Endometrium (tissue), 2 donors: ENCODE measurements around the gene EP400.
"Not testable (repeated sequence)": the region's sequence is repeated elsewhere in the genome, so short reads cannot be mapped to it uniquely, and the experiment has no call there.

Experiments used
- FAIRE-seq: peaks from 2 replicates; lab custom pipeline; 2012; peaks lifted over from hg19 to GRCh38; lab: Jason Lieb, UNC
- donor health status: control.
- donor health status: control.

EP400 gene

DNA sequence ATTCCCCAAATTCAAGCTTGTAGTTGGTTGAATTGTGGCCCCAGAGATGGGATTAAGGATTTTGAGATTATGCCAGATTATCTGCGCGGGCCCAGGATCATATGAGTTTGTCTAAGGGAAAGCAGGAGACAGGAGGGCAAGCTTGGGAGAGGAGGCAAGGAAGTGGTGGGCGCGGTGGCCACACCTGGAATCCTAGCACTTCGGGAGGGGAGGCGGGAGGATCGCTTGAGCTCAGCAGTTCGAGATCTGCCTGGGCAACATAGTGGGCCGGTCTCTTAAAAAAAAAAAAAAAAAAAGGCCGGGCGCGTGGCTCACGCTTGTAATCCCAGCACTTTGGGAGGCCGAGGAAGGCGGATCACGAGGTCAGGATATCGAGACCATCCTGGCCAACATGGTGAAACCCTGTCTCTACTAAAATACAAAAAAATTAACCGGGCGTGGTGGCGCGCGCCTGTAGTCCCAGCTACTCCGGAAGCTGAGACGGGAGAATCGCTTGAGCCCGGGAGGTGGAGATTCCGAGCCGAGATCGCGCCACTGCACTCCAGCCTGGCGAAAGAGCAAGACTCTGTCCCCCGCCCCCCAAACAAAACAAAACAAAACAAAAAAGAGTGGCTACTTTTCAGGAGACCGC, 21.5 kb upstream of the EP400 start:
- FAIRE-seq, result no peak

DNA sequence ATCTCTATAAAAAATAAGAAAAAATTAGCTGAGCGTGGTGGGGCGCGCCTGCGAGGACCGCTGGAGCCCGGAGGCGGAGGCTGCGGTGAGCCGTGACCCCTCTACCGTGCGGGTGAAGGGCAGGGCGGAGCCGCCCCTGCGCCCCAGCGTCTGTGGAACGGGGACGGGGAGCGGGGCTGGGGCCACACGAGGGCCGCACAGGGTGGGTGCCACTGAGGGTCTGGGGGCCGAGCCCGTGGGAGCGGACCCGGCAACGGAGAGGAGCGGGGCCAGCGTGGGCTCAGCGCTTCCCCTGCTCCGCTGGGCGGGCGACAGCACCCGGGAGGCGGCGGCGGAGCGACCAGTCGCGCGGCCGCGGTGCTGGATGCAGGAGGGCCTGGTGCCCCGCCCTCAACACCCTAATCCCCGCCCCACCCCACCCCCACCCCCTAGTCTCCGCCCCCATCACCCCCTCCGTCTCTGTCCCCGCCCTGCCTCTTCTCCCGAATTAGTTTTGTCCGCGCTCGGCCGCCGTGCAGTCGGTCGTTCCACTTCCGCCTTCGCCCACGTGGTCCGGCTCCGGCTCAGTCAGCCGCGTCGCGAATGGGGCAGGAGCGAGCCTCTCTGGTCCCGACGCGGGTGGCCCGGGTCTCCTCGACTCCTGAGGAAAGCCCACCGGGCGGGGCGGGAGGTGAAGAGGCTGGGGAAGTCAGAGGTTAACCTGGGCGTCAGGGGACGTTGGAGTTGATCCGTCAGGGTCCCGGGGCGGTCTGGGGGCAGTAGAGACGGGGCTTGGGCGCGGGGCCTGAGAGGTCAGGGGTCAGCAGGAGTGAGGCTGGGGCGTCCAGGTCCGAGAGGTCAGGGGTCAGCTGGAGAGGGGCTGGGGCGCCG, 20.8 kb upstream of the EP400 start, which contains the start of gene PUS1:
Gene PUS1 (plus strand): TSS at position 566 of the 870 bp plus-strand sequence. CDS start 447 bp downstream, outside the sequence.
- FAIRE-seq, result no peak

DNA sequence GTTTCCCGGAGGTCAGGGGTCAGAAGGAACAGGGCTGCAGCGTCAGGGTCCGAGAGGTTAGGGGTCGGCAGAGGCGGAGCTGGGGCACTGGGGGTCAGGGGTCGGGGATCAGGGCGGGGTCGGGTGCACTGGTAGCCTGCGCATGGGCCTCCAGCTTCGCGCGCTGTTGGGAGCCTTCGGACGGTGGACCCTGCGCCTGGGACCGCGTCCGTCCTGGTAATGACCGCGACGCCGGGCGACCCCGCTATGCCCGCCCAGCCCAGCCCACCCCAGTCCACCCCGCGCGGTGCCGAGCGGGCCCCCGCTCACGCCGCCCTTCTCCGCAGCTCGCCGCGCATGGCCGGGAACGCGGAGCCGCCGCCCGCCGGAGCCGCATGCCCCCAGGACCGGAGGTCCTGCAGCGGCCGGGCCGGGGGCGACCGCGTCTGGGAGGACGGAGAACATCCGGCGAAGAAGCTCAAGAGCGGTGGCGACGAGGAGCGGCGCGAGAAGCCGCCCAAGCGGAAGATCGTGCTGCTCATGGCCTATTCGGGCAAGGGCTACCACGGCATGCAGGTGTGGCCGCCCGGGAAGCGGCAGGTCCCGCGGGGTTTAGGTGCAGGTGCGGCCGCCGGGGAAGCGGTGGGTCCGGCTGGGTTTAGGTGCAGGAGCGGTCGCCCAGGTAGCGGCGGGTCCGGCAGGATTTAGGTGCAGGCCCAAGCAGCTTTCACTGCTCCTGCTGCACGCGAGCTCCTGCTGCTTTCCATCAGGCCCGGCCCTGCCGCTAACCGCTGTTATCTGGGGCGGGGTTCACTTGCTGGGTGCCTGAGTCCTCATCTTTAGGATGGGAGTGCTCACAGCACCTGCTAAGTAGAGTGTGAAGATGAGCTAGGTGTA, 19.9 kb upstream of the EP400 start:
- FAIRE-seq, result no peak

DNA sequence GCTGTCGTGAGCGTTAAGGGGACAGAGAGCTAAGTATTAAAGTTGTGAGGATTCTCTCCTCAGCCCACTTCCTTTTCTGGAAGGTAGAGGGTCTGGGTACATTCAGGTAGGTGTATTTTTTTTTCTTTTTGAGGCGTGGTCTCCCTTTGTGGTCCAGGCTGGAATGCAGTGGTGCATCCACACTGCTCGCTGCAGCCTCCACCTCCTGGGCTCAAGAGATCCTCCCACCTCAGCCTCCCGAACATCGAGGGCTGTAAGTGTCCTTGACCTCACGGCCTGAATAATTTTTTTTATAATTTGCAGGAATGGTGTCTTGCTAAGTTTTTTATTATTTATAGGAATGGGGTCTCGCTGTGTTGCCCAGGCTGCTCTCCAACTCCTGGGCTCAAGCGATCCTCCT, 19.2 kb upstream of the EP400 start:
- FAIRE-seq, result no peak

DNA sequence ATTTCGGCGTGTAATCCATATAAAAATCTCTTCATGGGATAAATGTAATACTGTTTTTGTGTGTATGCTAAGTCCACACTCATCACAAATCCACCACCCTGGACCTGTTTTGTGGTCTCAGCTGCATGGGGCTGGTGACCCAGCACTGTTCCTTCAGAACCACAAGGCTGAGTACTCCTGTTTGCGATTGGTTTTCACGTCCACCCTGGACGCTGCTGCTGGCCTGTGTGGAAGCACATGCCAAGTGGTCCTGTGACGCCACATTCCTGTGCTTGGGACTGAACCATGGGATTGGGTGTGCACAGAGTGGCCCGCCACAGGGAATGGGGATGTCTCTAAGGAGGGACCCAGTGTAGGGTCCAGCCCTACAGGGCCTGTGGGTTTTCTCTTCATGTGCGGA, 16.4 kb upstream of the EP400 start:
- no peak for FAIRE-seq

DNA sequence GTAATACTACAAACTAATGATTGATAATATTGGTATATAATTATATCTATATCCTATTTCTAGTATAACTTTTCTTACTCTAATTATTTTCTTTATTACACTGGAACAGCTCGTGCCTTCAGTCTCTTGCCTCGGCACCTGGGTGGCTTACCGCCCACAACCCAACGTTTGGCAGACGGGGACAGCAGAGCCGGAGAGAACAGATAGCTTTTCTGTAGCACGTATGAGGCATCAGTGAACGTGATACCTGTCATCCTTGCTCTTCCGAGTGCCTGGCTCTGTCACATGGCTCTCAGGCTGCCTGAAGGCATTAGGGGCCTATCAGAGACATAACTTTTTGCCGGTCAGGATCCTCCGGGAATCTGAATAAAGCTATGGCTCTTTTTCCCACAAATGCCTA, 15.2 kb upstream of the EP400 start:
- FAIRE-seq, result no peak

DNA sequence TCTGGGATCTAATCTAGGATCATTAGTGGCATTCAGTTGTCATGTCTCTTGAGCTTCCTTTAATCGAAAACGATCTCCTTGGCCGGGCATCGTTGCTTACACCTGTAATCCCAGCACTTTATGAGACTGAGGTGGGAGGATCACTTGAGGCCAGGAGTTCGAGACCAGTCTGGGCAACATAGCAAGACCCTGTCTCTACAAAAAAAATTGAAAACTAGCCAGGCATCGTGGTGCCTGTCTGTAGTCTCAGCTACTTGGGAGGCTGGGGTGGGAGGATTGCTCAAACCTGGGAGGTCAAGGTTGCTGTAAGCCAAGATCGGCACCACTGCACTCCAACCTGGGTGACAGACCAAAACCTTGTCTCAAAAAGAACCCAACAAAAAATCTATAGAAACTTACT, 11.7 kb upstream of the EP400 start:
- no peak for FAIRE-seq

DNA sequence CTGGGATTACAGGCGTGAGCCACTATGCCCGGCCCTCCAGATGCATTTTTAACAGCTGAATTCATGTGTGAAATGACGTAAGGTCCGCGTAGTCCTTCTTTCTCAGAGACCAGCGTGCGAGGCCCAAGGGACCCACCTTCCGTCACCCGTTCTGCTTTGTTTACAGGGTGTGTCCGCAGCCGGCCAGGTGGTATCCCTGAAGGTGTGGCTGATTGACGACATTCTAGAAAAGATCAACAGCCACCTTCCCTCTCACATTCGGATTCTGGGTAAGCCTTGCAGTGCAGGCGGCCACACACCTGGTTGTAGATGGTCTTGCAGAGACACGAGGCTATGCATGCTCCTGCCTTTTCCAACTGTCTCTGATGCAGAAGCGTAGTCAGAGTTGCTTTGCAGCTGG, 10.7 kb upstream of the EP400 start:
- FAIRE-seq, result no peak

DNA sequence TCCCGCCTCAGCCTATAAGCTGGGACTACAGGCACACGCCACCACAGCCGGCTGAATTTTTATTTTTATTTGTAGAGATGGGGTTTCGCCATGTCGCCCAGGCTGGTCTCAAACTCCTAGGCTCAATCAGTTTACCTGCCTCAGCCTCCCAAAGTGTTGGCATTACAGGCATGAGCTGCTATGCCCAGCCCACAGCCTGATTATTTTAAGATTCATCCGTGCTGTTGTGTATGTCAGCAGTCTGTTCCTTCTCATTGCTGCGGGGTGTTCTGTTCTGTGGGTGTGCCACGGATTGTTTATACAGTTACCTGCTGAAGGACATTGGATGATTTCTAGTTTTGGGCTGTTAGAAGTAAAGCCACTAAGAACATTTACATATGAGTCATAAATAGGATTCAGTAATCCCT, 9.6 kb upstream of the EP400 start:
- no peak for FAIRE-seq

DNA sequence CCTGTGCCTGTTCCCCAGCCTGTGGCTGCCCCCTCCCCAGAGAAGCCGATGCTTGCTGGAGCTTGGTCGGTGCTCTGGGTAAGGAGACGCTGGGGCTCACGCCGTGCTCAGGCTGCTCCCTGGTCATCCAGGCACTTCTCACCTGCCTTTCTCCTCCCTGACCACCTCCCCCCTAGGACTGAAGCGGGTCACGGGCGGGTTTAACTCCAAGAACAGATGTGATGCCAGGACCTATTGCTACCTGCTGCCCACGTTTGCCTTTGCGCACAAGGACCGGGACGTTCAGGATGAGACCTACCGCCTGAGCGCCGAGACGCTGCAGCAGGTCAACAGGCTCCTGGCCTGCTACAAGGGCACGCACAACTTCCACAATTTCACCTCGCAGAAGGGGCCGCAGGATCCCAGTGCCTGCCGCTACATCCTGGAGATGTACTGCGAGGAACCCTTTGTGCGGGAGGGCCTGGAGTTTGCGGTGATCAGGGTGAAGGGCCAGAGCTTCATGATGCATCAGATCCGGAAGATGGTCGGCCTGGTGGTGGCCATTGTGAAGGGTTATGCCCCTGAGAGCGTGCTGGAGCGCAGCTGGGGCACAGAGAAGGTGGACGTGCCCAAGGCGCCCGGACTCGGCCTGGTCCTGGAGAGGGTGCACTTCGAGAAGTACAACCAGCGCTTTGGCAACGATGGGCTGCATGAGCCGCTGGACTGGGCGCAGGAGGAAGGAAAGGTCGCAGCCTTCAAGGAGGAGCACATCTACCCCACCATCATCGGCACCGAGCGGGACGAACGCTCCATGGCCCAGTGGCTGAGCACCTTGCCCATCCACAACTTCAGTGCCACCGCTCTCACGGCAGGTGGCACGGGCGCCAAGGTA, 8.4 kb upstream of the EP400 start:
- FAIRE-seq, result no peak

DNA sequence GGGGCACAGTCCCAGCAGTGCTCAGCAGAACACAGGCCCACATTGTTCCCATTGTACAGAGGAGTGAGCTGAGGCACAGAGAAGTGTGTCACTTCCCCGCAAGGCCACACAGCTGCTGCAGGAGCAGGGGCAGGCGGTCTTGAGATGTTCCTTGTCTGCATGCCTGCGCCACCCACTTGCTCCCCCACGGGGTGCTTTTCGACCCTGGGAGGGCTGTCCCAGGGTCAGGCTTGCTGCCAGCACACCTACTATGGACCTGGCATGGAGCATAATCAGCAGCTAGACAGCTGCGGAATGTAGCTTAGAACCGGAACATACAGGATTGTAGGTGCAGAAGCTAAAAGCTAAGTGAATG, 7.8 kb upstream of the EP400 start:
- FAIRE-seq, result no peak

DNA sequence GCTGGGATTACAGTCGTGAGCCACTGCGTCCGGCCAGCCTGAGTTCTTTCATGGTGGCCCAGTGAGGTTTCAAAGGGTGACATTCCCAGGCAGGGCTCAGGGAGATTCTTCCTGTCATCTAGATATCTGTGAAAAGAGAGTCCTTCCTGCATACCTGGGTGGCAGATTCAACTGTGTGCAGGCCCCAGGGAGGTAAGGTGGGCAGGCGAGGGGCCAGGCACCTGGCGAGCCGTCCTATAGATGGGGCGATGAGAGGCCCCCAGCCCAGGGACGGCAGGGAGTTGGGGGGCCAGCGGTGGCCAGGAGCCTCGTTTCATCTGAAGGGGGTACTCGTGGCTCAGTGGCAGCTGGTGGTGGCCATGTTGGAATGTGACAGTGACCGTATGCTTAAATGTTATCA, 7.1 kb upstream of the EP400 start:
- no peak for FAIRE-seq

DNA sequence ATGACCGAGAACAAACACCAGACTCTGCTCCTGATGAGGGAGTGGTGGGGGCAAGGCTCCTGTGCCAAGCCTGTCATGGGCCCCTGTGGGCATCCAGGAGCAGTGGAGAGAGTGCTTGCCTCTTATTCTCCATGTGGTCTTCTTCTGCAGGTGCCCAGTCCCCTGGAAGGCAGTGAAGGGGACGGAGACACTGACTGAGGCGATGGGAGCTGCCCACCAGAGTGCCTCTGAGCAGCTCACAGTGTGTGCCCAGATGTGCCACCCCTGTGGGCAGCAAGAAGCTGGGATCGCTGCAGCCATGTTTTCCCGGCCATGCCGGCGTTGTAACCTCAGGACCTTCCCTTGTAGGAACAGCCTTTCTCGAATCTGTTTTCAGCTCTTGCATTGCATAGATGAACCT, 6.4 kb upstream of the EP400 start:
- no peak for FAIRE-seq

DNA sequence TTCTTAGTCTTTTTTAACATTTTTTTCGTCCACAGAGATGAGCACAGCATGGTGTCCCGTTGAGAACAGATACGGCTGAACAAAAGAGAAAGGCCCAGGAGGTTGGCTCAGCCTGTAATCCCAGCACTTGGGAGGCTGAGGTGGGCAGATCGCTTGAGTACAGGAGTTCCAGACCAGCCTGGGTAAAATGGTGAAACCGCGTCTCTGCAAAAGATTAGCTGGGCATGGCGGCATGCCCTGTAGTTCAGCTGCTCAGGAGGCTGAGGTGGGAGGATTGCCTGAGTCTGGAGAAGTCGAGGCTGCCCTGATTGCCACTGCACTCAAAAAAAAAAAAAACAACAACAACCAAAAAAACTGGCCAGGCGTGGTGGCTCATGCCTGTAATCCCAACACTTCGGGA, 5.9 kb upstream of the EP400 start:
- no peak for FAIRE-seq

DNA sequence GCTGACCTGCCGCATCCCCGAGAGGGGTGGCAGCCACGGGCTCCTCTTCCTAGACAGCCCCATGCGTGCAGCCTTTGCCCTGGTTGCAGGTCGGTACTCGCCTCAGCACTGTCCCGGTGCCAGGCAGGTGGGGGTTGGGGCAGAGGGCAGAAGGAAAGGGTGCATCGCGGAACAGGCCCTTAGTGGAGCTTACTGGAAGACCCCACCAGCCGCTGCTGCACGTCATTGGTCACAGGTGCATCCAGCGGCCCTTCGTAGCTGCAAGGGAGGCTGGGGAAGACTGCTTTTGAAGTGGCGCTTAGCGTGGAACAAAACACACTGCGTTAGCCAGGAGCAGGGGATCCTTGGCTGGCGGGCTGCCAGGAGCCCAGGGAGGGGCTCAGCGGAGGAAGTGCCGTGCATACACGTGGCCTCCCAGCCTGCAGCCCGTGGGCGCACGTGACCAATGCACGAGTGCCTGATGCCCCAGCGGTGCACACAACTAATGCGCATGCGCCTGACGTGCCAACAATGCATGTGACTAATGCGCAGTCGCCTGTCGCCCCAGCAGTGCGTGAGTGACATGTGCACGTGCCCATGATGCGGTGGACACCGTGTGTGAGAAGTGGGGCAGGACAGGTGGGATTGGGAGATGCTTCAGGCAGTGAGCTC, 5.0 kb upstream of the EP400 start:
- FAIRE-seq, result no peak

DNA sequence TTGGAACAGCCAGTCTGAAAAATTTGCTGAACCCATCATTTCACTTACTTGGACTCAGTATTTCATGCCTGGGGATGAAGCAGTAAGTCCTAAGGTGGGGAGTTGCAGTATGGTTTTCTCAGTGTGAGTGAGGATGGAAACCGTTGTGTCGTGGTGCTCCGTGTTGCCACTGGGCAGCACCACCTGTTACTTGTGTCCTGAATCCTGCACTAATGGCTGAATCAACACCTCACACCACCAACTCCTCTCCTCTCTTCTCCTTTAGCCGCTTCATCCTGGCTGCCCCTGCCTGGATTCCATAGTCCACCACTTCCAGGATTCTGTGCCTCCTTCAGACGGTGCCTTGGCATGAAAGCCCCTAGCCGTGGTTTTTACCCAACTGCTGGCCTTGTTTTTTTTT, 3.0 kb upstream of the EP400 start:
- no peak for FAIRE-seq

DNA sequence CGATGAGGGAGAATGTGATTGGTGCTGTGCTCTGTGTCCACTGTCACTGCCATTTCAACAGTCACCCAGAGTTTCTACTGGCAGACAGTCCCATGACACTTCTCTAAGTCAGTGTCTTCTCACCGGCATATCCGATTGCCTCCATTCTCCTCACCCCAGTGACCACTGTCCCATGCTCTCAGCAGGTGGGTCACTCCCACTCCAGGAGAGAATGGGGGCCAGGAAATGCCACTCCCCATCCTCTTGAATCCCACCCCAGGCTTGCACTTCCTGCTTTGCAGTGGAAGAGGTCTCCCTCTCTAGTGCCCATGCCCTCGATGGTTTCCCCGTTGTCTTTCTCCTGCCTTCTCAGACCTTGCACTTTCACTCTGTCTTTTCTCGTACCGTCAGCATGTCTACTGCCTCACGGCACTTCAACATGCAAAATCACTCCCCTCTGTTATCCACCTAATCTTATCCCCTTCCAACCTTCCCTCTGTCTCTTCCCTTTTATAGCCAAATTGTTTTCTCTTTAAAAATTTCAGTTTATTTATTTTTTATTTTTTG, 2.2 kb upstream of the EP400 start:
- no peak for FAIRE-seq

DNA sequence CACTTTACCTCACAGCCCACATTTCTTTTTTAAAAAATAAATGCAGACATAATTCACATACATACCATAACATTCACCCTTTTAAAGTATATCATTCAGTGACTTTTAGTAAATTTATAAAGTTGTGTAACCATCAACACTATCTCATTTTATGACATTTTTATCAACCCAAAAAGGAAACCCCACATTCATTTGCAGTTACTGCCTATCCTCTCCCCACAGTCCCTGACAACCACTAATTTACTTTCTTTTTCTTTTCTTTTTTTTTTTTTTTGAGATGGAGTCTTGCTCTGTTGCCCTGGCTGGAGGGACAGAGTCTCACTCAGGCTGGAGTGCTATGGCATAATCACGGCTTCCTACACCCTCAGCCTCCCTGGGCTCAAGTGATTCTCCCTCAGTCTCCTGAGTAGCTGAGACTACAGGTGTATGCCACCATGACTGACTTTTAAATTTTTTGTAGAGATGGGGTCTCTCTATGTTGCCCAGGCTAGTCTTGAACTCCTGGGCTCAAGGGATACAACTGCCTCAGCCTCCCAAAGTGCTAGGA, 1.5 kb upstream of the EP400 start:
- FAIRE-seq, result no peak

DNA sequence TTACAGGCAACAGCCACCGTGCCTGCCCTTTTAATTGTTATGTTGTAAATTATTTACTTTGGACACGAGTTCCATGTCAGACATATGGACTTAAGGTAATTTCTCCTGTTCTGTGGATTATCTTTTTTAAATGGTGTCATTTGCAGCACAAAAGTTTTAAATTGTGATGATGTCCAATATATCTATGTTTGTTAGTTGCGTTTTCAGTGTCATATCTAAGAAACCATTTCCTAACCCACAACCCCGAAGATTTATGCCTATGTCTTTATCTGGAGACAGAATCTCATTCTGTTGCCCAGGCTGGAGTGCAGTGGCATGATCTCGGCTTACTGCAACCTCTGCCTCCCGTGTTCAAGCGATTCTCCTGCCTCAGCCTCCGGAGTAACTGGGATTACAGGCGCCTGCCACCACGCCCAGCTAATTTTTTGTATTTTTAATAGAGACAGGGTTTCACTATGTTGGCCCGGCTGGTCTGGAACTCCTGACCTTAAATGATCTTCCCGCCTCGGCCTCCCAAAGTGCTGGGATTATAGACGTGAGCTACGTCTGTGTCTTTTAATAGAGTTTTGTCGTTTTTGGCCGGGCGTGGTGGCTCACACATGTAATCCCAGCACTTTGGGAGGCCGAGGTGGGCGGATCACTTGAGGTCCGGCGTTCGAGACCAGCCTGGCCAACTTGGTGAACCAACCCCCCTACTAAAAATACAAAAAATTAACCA, 870 bp upstream of the EP400 start:
- FAIRE-seq, result not testable (repeated sequence)
